Measurements from ENCODE around the gene MCFD2.

Gene MCFD2

GRCh38 chr2:46873604-46874068, 42.0 kb downstream of the MCFD2 start:
- DNase-seq (ENCODE audit: low read depth in 2 of 2): peak; percentile 13 to 26

GRCh38 chr2:46872902-46873603, 42.6 kb downstream of the MCFD2 start:
- no peak for DNase-seq (ENCODE audit: low read depth in 2 of 2)

DNA sequence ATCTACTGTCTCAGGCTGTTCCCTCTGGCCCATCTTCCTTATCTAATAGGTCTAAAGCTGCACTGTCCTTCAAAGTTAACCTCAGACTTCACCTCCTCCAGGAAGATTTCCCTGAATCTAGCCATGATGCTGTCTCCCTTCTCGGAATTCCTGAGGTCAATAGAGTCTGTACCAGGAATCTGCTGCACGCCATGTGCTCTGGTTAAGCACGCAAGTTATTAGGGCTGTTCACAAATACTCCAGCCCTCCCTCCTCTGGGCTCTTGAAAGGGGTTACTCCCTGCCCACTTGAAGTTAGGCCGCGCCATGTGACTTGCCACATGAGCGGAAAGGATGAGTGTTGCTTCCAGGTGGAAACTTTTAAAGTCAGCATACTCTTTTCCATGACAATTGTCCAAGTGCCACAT, 43.6 kb downstream of the MCFD2 start:
- no peak for DNase-seq (ENCODE audit: low read depth in 2 of 2)

DNA sequence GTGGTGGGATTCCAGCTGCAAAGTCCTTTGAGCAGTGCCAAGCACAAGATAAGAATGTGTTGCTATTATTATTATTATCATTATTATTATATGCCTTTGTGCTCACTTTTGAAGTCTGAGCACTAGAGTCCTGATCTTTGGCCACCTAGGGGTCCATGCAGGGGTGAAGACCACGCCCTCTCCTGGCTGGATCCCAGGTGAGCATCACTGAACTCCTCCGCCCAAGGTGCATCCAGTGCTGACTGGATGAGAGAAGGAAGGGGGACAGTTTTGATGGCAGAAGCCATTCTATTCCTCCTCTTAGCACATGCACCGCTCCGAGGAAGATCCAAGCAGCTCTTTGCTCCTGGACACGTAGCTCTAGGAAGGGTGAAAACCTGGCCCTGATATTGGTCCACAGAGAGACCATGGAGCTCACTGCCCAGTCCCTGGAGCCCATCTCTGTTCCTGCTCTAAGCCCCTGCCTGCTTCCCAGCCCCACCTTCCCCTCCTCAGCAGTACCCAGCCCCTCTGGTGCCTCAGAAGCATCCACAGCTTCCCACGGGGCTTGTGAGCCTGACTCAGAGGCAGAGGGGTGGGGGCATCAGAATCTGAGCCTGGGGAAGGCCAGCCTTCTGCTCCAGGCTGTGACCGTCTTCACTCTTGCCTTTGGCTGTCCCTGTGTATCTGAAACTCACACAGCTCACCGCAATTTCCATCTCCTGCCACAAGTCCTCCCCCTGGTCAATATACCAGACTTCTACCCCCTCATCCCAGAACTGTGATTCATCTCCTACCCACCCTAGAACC, 45.4 kb downstream of the MCFD2 start:
- DNase-seq (ENCODE audit: low read depth in 2 of 2): no peak

GRCh38 chr2:46869621-46870020, 46.0 kb downstream of the MCFD2 start:
- DNase-seq (ENCODE audit: low read depth in 2 of 2): no peak

GRCh38 chr2:46866770-46867246, 48.8 kb downstream of the MCFD2 start:
- no peak for DNase-seq (ENCODE audit: low read depth in 2 of 2)

- DNase-seq (ENCODE audit: low read depth in 2 of 2): no peak
Measured at GRCh38 chr2:46865181-46865970, 50.2 kb downstream of the MCFD2 start.

GRCh38 chr2:46863882-46864281, 51.7 kb downstream of the MCFD2 start:
- no peak for DNase-seq (ENCODE audit: low read depth in 2 of 2)

DNA sequence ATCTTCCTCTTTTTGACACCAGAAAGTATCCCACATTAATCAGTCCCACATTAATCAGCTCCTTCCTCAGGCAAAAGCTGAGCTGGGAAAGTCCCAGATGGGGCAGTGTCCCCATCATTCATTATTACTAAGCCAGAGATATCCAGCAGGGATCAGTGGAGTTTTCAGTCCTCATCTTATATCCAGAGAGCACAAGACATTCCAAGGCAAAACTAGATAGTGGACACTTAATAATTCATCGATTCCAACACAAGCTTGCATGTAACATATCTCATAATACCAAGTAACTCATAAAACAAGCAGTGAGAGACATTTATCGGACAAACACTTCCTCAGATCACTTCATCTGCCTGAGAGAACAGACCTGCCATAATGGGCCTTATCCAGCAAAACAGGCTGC, 53.1 kb downstream of the MCFD2 start:
- DNase-seq (ENCODE audit: low read depth in 2 of 2): no peak

DNA sequence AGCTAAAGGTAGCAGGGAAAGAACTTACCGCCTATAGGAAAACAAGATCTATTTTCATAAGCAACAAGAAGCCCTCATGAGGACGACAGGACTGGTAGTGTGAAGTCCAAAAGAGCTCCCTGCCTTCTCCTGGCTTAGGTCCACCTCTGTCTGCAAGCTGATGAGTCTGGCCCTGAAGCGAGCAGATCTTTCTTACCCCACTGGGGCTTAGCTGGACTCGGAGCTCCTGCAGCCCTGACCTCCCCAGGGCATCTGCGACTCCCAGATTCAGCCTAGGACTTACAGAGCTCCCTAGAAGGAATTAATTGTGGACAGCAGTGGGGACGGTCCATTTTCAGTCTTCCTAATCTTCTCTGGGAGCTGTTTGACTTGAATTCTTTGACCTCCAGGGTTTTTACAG, 53.7 kb downstream of the MCFD2 start:
- no peak for DNase-seq (ENCODE audit: low read depth in 2 of 2)

DNA sequence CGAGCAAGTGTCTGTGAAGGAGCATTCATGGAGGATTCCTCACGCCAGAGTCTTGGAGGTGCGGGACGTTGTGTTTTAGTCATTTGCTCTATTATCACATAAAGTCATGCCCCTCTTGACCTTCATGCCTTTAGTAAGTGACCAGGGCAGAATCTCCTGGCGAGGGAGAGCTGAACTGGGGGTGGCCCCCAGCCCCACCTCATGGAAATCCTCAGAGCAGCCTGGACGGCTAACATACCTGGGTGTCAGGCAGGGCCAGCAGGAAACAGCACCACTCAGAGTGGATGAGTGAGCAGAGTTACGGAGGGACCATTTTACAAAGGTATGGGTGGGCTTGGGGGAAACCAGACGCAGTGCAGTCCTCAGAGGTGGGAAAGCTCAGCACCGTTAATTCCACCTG, 56.1 kb downstream of the MCFD2 start:
- DNase-seq (ENCODE audit: low read depth in 2 of 2): no peak

DNA sequence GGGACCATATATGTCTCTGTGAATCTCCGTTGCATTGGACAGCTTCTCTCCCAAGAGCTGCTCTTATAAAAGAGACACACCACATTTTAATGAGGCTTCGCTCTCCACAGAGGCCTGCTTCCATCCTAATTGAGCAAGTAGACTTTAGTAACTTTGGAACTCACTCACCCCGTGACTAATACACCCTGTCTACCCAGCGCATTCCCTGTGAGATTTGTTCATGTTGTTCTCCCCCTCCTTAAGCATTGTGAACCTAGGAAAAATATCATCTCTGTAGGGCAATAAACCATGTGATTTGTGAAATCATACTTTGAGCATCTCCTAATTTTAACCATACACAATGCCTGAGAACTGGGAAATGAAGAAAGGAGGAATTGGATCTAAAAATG, 56.9 kb downstream of the MCFD2 start:
- DNase-seq (ENCODE audit: low read depth in 2 of 2): no peak

DNA sequence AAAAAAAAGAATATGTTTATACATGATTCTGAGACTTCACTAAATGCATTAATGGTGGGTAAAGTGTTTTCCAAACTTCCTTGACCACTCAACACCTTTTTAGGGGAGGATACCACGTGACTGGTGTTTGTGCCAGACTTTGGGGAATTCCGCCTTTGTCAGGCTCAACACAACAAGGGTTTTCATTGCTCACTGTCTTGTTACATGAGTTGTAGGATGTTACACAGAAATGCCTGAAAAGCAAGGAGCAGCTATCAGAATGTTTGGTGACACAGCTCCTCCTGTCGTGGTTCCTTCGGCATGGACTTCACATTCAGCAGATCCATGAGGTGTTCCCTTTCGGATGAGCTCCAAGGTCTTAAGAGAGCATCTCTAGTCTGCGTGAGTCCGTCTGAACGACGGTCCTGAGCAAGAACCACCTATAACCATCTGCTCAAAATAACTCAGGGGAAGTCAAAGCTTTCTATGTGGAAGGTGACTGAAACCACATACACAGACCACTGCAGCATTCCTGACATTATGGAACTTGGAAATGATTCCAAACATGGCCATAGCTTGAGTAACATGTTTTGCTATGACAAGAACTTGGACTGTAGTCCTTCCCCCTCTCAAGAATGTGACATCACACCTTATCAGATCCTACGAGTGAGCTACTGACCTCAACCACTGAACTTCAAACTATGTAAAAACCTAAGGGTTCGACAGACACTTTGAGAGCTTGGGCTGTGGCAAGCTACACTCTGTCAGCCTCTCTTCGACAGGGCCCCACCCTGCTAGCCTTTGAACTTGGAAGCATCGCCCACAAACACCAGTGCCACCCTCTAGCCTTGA, 57.5 kb downstream of the MCFD2 start:
- DNase-seq (ENCODE audit: low read depth in 2 of 2): no peak

DNA sequence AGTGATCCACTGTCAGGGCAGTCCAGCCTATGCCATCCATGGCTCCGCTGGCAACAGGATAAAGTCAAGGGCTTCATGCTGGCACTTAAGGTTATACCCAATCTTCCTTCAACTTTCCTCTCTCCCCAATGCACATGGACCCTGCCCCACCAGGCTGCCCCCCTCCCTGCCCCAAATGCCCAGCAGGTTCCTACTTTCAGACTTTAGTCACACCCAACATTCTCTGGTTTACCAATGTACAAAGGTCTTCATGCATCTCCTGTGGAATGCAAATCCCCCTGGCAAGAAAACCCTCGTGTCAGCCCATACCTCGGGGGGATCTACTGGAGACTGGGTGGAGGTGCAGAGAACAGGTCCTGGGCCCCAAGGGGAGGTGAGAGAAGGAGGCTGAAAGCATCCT, 59.3 kb downstream of the MCFD2 start:
- no peak for DNase-seq (ENCODE audit: low read depth in 2 of 2)

- DNase-seq (ENCODE audit: low read depth in 2 of 2): no peak
Measured at GRCh38 chr2:46855805-46856204, 59.8 kb downstream of the MCFD2 start.

DNA sequence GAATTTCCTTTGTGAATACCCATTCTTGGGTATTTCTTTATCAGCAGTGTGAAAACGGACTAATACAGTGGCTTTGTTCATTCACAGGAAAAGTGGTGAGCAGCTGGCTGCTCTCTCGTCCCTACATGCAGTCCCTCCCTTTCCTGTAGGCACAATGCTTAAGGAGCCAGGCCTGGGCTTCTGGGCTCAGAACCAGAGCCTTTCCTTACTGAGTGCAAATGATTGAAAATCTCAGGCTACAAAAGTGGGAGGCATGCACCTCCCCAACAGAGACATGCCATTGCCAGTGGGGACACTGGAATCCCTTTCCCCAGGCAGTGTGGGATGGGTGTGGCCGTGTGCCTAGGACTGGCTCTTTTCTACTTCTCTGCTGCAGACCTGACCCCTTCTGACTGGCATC, 61.3 kb downstream of the MCFD2 start:
- no peak for DNase-seq (ENCODE audit: low read depth in 2 of 2)

- DNase-seq (ENCODE audit: low read depth in 2 of 2): no peak
Measured at GRCh38 chr2:46852598-46852997, 63.0 kb downstream of the MCFD2 start.

GRCh38 chr2:46852124-46852523, 63.5 kb downstream of the MCFD2 start:
- no peak for DNase-seq (ENCODE audit: low read depth in 2 of 2)
